ENCODE data around the gene OR6N2. TPM values are rescaled to one million over a fixed set of nuclear protein-coding genes. Genes with fewer than 3 reads are reported as not detected.

OR6N2 gene
- total and polyA plus RNA-seq, 9 of the 15 experiments (the other 6 are each of a cell fraction or from before 2014, with no cell fraction given), result not detected

GRCh38 chr1:158801396-158801795 is 20.4 kb upstream of the OR6N2 start (continued):
- TF ChIP-seq ZMIZ1 (IDR thresholded peaks at IDR 0.05; ENCODE audit: low read depth in 2 of 2, low read length in 2 of 2) (no peak), HOXB6 (CRISPR knock-in tag; IDR thresholded peaks at IDR 0.05; ENCODE audit: borderline replicate concordance) (no peak), MEF2A (IDR thresholded peaks at IDR 0.05; ENCODE audit: control insufficient read depth, low read depth, low read length) (no peak)

GRCh38 chr1:158800526-158800925 is 19.5 kb upstream of the OR6N2 start:
- H3K27ac ChIP-seq (ENCODE audit: extremely low read depth, low read depth, low read length), result no peak overlapping the region
- H4K20me1 ChIP-seq (replicated peaks; ENCODE audit: control insufficient read depth, insufficient read depth, low read length), result no peaks in the 10 kb centered on the region
- H3K4me2 ChIP-seq (ENCODE audit: insufficient read depth, low read length), result no peak overlapping the region
- BruUV-seq (replicated peaks), result no TSS peak
- in situ Hi-C loops (cut with MboI), result no loop called here
- DNase-seq (ENCODE audit: extremely low read depth in 1 of 4, low spot score in 3 of 4), result no peak
- ATAC-seq, result no peak
- H3K9me3 ChIP-seq (replicated peaks; ENCODE audit: control insufficient read depth, insufficient read depth, low read depth, low read length), result peaks cover 2% of the 10 kb centered on the region; the same call in 1 of the 2 replicates
- no peak overlapping the region for H3K9ac ChIP-seq (ENCODE audit: insufficient read depth in 1 of 2, low read depth in 2 of 2, low read length in 2 of 2)
- peaks cover 0 to 15% of the 10 kb centered on the region in 2 experiments; a peak in 2 of 5 replicates for H3K4me1 ChIP-seq (replicated peaks in 1 of 2; ENCODE audit: control insufficient read depth in 2 of 2, insufficient read depth in 2 of 2, low read length in 2 of 2)
- FAIRE-seq, result no peak
- H3K27me3 ChIP-seq (ENCODE audit: control insufficient read depth in 2 of 2, insufficient read depth in 2 of 2, low read length in 2 of 2), result no peaks in the 10 kb centered on the region
- no peaks in the 10 kb centered on the region for H3K79me2 ChIP-seq (ENCODE audit: control insufficient read depth, insufficient read depth, low read length)
- WGBS (ENCODE audit: insufficient coverage, low coverage, missing lambda C conversion rate), result 97% methylated on average over 2 of the region's 2 CpGs
- H2AFZ ChIP-seq (ENCODE audit: low read depth, low read length), result peak overlapping the region; percentile 97
- CTCF ChIA-PET (ENCODE audit: low intra/inter-chr PET ratio), result no interaction called here
- intact Hi-C loops (cut with micrococcal nuclease), result loop anchor here (5.0 kb wide), 1 partner anchor 113 kb away; the partner anchor contains the start of gene SPTA1
- H3K9me1 ChIP-seq (ENCODE audit: control insufficient read depth, insufficient read depth, low read length), result no peaks in the 10 kb centered on the region
- POLR2A ChIA-PET, result no interaction called here
- no peak overlapping the region for H3K4me3 ChIP-seq
- H3K36me3 ChIP-seq (ENCODE audit: control insufficient read depth, insufficient read depth, low read length), result no peaks in the 10 kb centered on the region
- TF ChIP-seq SRF (CRISPR knock-in tag; IDR thresholded peaks at IDR 0.05) (no peak), ZNF217 (CRISPR knock-in tag; IDR thresholded peaks at IDR 0.05) (no peak), PHTF2 (CRISPR knock-in tag; IDR thresholded peaks at IDR 0.05) (no peak), ZBTB5 (IDR thresholded peaks at IDR 0.05) (no peak), RREB1 (CRISPR knock-in tag; IDR thresholded peaks at IDR 0.05) (no peak), KDM2B (CRISPR knock-in tag; IDR thresholded peaks at IDR 0.05) (no peak), MCM5 (IDR thresholded peaks at IDR 0.05; ENCODE audit: low read depth) (no peak)

Measured in K562 (cell line).